NT2/D1 (cell line): ENCODE measurements around the gene CCDC196.

ENCODE experiments used
- SUZ12 ChIP-seq: IDR thresholded peaks from 2 replicates; pipeline ENCODE4 v1.6.1; 2011; ENCODE audit not compliant: insufficient read length, insufficient read depth; ENCODE audit errors: extremely low read depth
- YY1 ChIP-seq: IDR thresholded peaks from 2 replicates; pipeline ENCODE4 v1.6.1; 2011; ENCODE audit not compliant: insufficient read length, insufficient read depth
- ZNF274 ChIP-seq: IDR thresholded peaks from 2 replicates; pipeline ENCODE4 v1.6.1; 2011; ENCODE audit warnings: mild to moderate bottlenecking, low read depth, low read length

- no peak for TF ChIP-seq ZNF274
- no peak for TF ChIP-seq YY1
- TF ChIP-seq SUZ12 = no peak
These were observed 42.4 kb upstream of the CCDC196 start for GRCh38 chr14:66443785-66444184.
